Keratinocyte (primary cell): ENCODE measurements around the gene FBN2. TPM values are rescaled to one million over a fixed set of nuclear protein-coding genes. Genes with fewer than 3 reads are reported as not detected.

Experiments
- DNase-seq: peaks from one replicate; pipeline ENCODE4 v3.0.0-alpha.2; 2011; ENCODE audit warnings: low read depth, missing footprints, low spot score
- FAIRE-seq: peaks from 2 replicates; lab custom pipeline; 2011; peaks lifted over from hg19 to GRCh38; lab: Jason Lieb, UNC
- H2AFZ ChIP-seq: 2 replicates; pipeline ENCODE4 v1.6.0; 2012; ENCODE audit warnings: low read length, control low read depth, inconsistent platforms; ENCODE audit not compliant: control insufficient read depth
- H3K27ac ChIP-seq: 2 replicates; pipeline ENCODE4 v1.5.1; 2011; ENCODE audit warnings: low read length; ENCODE audit not compliant: control insufficient read depth, insufficient read depth
- H3K27me3 ChIP-seq: 3 replicates; pipeline ENCODE4 v1.6.0; 2011; ENCODE audit warnings: low read length; ENCODE audit not compliant: control insufficient read depth, insufficient read depth; ENCODE audit errors: extremely low read depth
- H3K36me3 ChIP-seq, 2 experiments: 2 replicates in 1 of 2; 3 replicates in 1 of 2; pipeline ENCODE4 v1.5.1; 2011; ENCODE audit warnings: low read length in 2 of 2, mild to moderate bottlenecking in 1 of 2; ENCODE audit not compliant: control insufficient read depth in 2 of 2, insufficient read depth in 2 of 2; ENCODE audit errors: extremely low read depth in 1 of 2
- H3K4me1 ChIP-seq: 3 replicates; pipeline ENCODE4 v1.5.1; 2011; ENCODE audit warnings: low read length; ENCODE audit not compliant: control insufficient read depth, insufficient read depth; ENCODE audit errors: extremely low read depth
- H3K4me2 ChIP-seq: 3 replicates; pipeline ENCODE4 v1.6.0; 2011; ENCODE audit warnings: low read depth, low read length; ENCODE audit not compliant: control insufficient read depth, insufficient read depth; ENCODE audit errors: extremely low read depth
- H3K4me3 ChIP-seq, 3 experiments: fragments of 200-600 bp in 1 of 3; sonication (generic) in 1 of 3; 2 replicates in 2 of 3; 3 replicates in 1 of 3; pipeline ENCODE4 v1.5.1; 2011 to 2016; ENCODE audit warnings: low read length in 3 of 3, mild to moderate bottlenecking in 3 of 3, control low read depth in 2 of 3, inconsistent platforms in 1 of 3, low read depth in 1 of 3, mixed read lengths in 1 of 3, mixed run types in 1 of 3, moderate library complexity in 1 of 3; ENCODE audit not compliant: control insufficient read depth in 2 of 3, insufficient read depth in 2 of 3; ENCODE audit errors: extremely low read depth in 1 of 3
- H3K79me2 ChIP-seq: 2 replicates; pipeline ENCODE4 v1.6.0; 2012; ENCODE audit warnings: low read length; ENCODE audit not compliant: control insufficient read depth, insufficient read depth
- H3K9ac ChIP-seq: 3 replicates; pipeline ENCODE4 v1.6.0; 2011; ENCODE audit warnings: low read length; ENCODE audit not compliant: control insufficient read depth, insufficient read depth; ENCODE audit errors: extremely low read depth
- H3K9me1 ChIP-seq: 3 replicates; pipeline ENCODE4 v1.6.0; 2011; ENCODE audit warnings: low read length; ENCODE audit not compliant: control insufficient read depth, insufficient read depth; ENCODE audit errors: extremely low read depth
- H3K9me3 ChIP-seq: 2 replicates; pipeline ENCODE4 v1.5.1; 2012; ENCODE audit warnings: low read depth, low read length; ENCODE audit not compliant: control insufficient read depth
- H4K20me1 ChIP-seq: 3 replicates; pipeline ENCODE4 v1.6.0; 2011; ENCODE audit warnings: low read length; ENCODE audit not compliant: control insufficient read depth, insufficient read depth; ENCODE audit errors: extremely low read depth
- EZH2 ChIP-seq: IDR thresholded peaks from one replicate; pipeline ENCODE4 v1.6.1; 2012; ENCODE audit warnings: inconsistent platforms, mild to moderate bottlenecking, low read length, moderate library complexity
- dilution Hi-C: fragments of 300-500 bp; cut with MboI; formaldehyde crosslinking; loops from one replicate; pipeline ENCODE4 v1.7.0; 2020; ENCODE audit warnings: low sequenced_read_pairs; ENCODE audit not compliant: extremely low pct_ligation_motif_present
- polyA plus RNA-seq, 5 experiments: library from polyadenylated mRNA; depleted of rRNA in 3 of 5; stranded (reverse) in 3 of 5; stranded (forward) in 1 of 5; unstranded in 1 of 5; fragments of >200 nt; gene quantifications; 1 replicate in 1 of 5; 2 replicates in 3 of 5; 3 replicates in 1 of 5; pipeline versions ENCODE4 v1.2.1 to v1.2.3, GENCODE V29; 2011 to 2012; ENCODE audit warnings: missing spikeins in 2 of 5, low read depth in 1 of 5, low replicate concordance in 1 of 5
- TF ChIP-seq, protein P1 (sequence below), 3 experiments: IDR thresholded peaks in 1 of 3; conservative IDR thresholded peaks in 1 of 3; optimal IDR thresholded peaks in 1 of 3; 2 replicates in 2 of 3; 3 replicates in 1 of 3; pipeline versions ENCODE3 to v1.5.1; 2011; ENCODE audit warnings: low read length in 3 of 3, mild to moderate bottlenecking in 3 of 3, moderate library complexity in 2 of 3, control low read depth in 1 of 3, inconsistent platforms in 1 of 3; ENCODE audit not compliant: insufficient read depth in 2 of 3; ENCODE audit errors: extremely low read depth in 1 of 3

FBN2 gene
- polyA plus RNA-seq, 1 donor (not counting 4 experiments of a cell fraction or from before 2014, with no cell fraction given), result 30.1 TPM

DNA sequence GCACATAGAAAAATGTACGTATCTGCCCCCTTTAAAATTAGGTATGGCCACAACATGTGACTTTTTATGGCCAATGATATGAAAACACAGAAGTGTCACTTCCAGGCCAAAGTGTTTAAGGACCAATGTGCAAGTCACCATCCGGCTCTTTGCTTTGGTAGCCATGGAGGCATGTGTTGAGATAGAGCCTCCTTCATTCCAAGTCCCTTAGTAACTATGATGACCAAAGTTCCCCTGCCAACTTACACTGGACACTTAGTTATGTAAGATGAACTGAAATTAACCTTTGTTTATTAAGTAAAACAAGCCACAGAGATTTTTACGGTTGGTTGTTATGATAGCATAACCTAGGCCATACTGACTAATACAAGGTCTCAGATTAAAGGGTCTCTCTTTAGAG lies 51.0 kb downstream of the FBN2 start:
- Histone ChIP-seq H4K20me1 (no peaks in the 10 kb centered on the region), H3K27ac (no peak overlapping the region), H3K9ac (no peak overlapping the region), H3K4me1 (no peaks in the 10 kb centered on the region), H3K36me3 (no peaks in the 10 kb centered on the region), H3K9me1 (no peaks in the 10 kb centered on the region), H3K79me2 (no peaks in the 10 kb centered on the region), H3K4me2 (no peak overlapping the region), H2AFZ (no peak overlapping the region), H3K4me3 (no peak overlapping the region), H3K27me3 (no peaks in the 10 kb centered on the region), H3K9me3 (no peaks in the 10 kb centered on the region)
- FAIRE-seq (no peak), DNase-seq (no peak)
- dilution Hi-C loops, result no loop called here
- TF ChIP-seq EZH2, result no peak
- TF ChIP-seq, protein P1, sequence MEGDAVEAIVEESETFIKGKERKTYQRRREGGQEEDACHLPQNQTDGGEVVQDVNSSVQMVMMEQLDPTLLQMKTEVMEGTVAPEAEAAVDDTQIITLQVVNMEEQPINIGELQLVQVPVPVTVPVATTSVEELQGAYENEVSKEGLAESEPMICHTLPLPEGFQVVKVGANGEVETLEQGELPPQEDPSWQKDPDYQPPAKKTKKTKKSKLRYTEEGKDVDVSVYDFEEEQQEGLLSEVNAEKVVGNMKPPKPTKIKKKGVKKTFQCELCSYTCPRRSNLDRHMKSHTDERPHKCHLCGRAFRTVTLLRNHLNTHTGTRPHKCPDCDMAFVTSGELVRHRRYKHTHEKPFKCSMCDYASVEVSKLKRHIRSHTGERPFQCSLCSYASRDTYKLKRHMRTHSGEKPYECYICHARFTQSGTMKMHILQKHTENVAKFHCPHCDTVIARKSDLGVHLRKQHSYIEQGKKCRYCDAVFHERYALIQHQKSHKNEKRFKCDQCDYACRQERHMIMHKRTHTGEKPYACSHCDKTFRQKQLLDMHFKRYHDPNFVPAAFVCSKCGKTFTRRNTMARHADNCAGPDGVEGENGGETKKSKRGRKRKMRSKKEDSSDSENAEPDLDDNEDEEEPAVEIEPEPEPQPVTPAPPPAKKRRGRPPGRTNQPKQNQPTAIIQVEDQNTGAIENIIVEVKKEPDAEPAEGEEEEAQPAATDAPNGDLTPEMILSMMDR (optimal IDR thresholded peaks at IDR 0.05 in 1 of 3, IDR thresholded peaks at IDR 0.05 in 1 of 3, conservative IDR thresholded peaks at IDR 0.05 in 1 of 3; ENCODE audit: extremely low read depth in 1 of 3, insufficient read depth in 2 of 3, low read length in 3 of 3), result no peak

GRCh38 chr5:128483738-128484137 lies 54.3 kb downstream of the FBN2 start:
- Histone ChIP-seq H3K79me2 (no peaks in the 10 kb centered on the region), H3K9me1 (no peaks in the 10 kb centered on the region), H4K20me1 (no peaks in the 10 kb centered on the region), H3K27ac (no peak overlapping the region), H3K9me3 (no peaks in the 10 kb centered on the region), H3K36me3 (no peaks in the 10 kb centered on the region), H3K4me3 (no peak overlapping the region), H3K4me2 (no peak overlapping the region), H2AFZ (no peak overlapping the region), H3K27me3 (no peaks in the 10 kb centered on the region), H3K4me1 (no peaks in the 10 kb centered on the region), H3K9ac (no peak overlapping the region)
- dilution Hi-C loops, result no loop called here
- TF ChIP-seq, protein P1 (optimal IDR thresholded peaks at IDR 0.05 in 1 of 3, IDR thresholded peaks at IDR 0.05 in 1 of 3, conservative IDR thresholded peaks at IDR 0.05 in 1 of 3; ENCODE audit: extremely low read depth in 1 of 3, insufficient read depth in 2 of 3, low read length in 3 of 3), result no peak
- no peak for TF ChIP-seq EZH2
- DNase-seq (no peak), FAIRE-seq (no peak)
